NCI-H1436 treated with DMSO at 0.1 percent for 48 hours (cell line): ENCODE data around the gene CD3G.
"Not testable (repeated sequence)": the region's sequence is repeated elsewhere in the genome, so short reads cannot be mapped to it uniquely, and the experiment has no call there.

ENCODE experiments used
- DNase-seq: peaks from one replicate; lab custom pipeline; 2025; lab: John Stamatoyannopoulos, UW

Gene CD3G

GRCh38 chr11:118343981-118344515, at the start of gene CD3G:
TSS of gene CD3G (plus strand) at chr11:118344344. CDS start at chr11:118344424, 80 bp downstream.
- DNase-seq: no peak

GRCh38 chr11:118295199-118295598, 48.9 kb upstream of the CD3G start:
- DNase-seq: no peak

DNA sequence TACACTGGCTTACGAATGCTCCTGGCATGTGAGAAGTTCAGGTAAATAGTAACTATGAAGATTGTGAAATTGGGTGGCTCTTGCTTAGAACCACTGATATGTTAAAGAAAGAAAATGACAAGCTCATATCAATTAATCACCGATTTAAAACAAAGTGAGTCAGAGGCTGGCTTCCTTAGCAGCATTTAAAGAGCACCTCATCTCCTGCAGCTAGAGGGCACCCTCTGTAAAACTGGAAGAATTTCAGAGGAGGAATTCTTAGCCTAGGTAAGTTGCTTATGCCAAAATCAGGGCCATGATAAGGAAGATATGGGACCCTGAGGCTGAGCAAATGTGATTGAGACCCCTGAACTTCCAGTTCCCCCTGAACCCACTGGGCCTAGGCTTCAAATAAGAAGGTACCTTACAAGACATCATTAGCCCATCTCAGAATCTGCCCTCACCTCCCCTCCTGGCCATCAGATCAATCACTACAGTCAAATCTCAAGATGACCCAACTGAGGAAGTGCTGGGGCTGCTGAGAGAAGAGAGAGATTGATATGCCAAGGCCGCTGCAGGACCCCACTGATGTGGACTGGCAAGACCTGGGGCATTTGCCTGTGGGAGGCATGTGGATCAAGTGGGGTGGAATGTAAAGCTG, 48.2 kb upstream of the CD3G start:
- DNase-seq: no peak

DNA sequence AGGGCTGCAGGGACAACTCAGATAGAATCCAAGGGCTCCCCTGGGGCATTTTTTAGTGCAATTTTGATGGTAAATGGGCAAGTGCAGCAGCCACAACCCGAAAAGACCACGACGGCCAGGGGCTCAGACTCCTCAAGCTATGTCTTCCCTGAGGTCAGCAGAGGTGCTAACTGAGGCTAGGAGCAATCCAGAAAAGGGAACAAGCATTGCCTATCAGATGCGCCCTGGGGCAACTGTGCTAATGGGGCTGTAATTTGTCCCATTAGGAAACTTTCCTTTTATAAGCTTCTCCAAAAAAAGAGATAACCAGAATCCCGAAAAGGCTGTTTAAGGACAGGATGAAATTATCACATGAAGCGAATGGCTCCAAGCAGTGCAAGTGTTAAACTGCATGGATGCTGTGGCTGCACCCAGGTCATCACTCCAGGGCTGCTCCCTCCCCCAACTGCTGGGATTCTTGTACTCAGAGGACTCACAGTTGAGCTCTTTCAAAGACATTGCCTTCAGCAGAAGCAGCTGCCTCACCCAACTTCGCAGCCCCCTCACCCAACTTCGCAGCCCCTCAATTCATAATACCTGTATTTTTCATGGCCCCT, 42.4 kb upstream of the CD3G start:
- no peak for DNase-seq

- DNase-seq: no peak
Measured at GRCh38 chr11:118304227-118304567, 39.9 kb upstream of the CD3G start.

- no peak for DNase-seq
Measured at GRCh38 chr11:118304568-118305248, 39.4 kb upstream of the CD3G start, which contains the start of gene CD3E. TSS of gene CD3E (plus strand) at chr11:118304730. CDS start at chr11:118304953, 223 bp downstream.

DNA sequence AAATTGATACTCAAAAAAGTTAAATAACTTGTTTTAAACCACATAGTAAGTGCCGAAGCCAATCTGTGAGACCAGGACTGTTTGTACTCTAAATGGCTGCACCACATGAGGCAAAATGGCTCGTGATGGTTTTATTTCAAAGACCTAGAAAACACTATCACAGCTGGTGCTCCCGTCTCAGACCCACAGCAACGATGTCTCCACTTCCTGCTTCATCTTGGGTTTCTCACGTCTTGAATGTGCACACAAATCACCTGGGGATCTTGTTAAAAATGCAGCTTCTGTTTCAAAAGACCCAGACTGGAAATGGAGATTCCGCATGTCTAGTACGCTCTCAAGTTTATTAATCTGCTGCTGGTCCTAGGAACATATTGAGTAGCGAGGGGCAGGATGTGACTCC, 38.4 kb upstream of the CD3G start:
- DNase-seq: no peak

- DNase-seq: no peak
Measured at GRCh38 chr11:118306556-118306955, 37.6 kb upstream of the CD3G start.

DNA sequence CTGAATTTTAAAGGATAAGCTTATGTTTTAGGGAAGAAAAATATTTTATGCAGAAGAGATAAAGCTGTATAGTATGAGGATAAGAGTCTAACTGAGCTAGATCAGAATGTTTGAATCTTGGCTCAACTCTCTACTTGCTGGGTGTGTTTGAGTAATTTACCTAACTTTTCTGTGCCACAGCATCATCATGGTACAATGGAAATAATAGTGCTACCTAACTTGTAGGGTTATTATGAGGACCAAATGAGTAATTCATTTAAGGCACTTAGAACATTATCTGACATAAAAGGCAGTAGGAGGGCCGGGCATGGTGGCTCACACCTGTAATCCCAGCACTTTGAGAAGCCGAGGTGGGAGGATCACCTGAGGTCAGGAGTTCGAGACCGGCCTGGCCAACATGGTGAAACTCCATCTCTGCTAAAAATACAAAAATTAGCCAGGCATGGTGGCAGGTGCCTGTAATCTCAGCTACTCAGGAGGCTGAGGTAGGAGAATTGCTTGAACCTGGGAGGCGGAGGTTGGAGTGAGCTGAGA, 35.1 kb upstream of the CD3G start:
- not testable (repeated sequence) for DNase-seq

- no peak for DNase-seq
Measured at GRCh38 chr11:118310271-118310670, 33.9 kb upstream of the CD3G start.

DNA sequence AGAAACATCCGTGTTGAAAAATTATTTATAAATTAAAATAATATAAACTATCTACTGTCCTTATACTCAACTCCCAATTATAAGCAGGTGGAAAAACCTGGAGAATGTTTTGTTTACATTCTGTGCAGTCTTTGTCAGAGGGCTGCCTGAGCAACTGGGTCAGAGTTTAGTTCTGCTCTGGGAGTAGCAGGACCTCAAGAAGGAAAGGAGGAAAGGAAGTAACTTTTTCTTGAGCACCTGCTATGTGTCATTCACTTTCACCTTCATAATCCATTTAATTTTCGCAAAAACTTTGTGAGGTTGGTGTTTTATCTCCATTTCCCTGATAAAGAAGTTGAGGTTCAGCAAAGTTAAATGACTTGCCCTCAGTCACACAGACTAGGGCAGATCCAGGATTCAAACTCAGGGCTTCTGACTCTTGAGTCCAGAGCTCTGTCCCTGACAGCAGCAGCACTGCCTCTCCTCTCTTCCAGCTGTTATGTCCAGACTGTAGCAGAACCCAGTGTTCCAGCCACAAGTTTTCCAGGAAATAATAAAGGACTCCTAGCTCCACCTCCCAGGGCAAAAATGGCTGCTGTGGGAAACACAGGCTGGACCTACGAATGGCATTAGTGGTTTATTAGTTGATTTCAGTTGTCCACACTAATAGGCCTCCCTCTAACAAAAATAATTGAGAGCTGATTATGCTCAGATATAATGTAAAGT, 33.2 kb upstream of the CD3G start:
- DNase-seq: no peak

GRCh38 chr11:118311518-118311917, 32.6 kb upstream of the CD3G start:
- DNase-seq: no peak

GRCh38 chr11:118312328-118312727, 31.8 kb upstream of the CD3G start:
- no peak for DNase-seq

DNA sequence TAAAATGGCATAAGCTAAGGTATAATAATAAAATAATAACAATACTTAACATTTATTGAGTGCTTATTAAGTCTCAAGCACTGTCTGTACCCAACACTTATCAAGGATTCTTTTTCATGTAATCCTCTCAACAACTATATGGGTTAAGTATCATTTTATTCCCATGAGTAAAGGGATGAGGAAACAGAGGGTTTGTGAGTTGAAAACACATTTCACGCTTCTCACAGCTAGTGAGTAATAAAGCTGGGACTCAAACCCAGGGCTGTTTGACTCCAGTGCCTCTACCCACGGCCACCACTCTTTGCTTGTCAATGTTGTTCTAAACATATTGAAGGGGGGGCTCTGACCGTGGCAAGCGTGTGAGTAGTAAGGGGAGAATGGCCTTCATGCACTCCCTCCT, 30.9 kb upstream of the CD3G start:
- no peak for DNase-seq

DNA sequence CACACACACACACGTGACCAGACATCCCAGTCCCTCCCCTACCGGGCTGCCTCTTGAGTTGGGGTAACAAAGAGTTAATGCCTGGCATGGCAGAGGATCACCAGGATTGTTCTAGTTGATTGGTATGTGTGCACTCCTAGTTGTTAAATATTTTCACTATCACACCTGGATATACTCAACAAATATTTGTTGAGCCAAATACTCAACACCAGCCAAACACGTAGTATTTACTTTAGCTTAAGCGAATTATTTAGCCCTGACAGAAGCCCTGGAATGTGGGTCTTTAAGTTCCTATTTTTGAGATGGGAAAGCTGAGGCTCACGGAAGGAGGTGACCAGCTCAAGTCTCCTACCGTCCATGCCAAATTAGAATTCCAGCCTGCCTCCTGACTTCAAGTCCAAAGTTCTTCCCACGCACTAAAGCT, 29.1 kb upstream of the CD3G start:
- DNase-seq: no peak

DNA sequence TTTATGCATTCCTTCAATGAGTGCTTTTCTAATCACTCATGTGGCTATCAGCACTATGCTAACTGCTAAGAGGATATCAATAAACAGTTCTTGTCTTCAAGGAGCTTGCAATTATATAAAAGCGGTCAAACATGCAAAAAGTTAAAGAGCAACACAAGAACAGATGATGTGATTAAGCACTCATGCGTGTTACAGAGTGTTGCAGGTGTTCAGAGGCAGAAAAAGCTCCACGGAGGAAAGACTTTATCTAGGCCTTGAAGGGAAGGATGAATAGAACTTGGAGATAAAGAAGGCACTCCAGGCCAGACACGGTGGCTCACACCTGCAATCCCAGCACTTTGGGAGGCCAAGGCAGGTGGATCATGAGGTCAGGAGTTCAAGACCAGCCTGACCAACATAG, 26.0 kb upstream of the CD3G start:
- DNase-seq: no peak

GRCh38 chr11:118318581-118319336, 25.4 kb upstream of the CD3G start:
- DNase-seq: no peak

DNA sequence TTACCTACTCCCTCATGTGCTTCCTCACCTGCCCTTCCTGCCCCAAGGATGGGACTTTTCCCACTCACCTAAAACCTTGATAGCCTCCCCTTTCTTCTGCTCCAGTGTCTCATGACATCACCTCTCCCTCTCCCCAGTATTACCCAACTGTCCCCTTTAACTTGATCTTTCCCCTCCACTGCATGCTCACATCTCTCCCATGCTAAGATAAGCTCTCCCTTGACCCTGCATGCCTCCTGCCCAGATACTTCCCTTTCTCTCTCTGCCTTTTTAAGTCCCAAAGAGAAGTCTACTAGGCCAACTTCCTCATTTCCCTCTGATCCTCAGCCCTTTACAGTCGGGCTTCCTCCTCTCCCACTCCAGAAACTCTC, 24.8 kb upstream of the CD3G start:
- no peak for DNase-seq

GRCh38 chr11:118320515-118320914, 23.6 kb upstream of the CD3G start:
- no peak for DNase-seq

- DNase-seq: no peak
Measured at GRCh38 chr11:118321386-118322082, 22.6 kb upstream of the CD3G start.

DNA sequence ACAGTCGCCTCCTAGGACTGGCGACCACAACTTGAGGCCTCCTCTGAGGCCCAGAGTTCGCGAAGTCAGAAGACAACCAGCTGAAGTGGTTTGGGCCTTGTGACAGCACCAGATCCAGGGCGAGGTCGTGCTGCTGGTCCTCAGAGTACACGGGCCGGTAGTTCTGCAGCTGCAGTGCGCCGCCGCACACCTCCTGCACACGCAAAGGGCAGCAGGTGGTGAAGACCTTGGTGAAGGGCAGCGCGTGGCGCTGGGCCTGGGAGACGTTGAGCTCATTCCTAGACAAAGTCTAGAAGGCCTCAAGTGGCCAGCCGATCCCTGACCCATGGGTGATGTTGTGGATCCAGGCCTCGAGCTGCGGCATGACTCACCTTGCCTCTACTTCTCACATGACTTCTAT, 21.4 kb upstream of the CD3G start:
- DNase-seq: no peak
